HCT116 (cell line): ENCODE measurements around the gene WBP1L. TPM values are rescaled to one million over a fixed set of nuclear protein-coding genes. Genes with fewer than 3 reads are reported as not detected.
A peak's percentile ranks its signal among the peaks of the same experiment; 100 is the strongest.

Source experiments
- ATAC-seq: fragments of 200-7000 bp; cut with Tn5 transposase; 2 replicates; pipeline ENCODE4 v1.9.1; 2020; ENCODE audit warnings: mild to moderate bottlenecking, moderate library complexity
- BruUV-seq: library from RNA; stranded (reverse); fragments of 400-500 nt; replicated peaks from 2 replicates; lab custom pipeline; 2021; lab: Mats Ljungman, UMichigan
- CTCF ChIA-PET: fragments of 300-600 bp; sonication (Branson Sonifier 250); formaldehyde crosslinking; loops from one replicate; lab custom pipeline; 2021; ENCODE audit warnings: antibody characterized with exemption; lab: Charles Lee
- POLR2A ChIA-PET: fragments of 300-600, 350-600 bp; sonication (Branson Sonifier 250); formaldehyde crosslinking; loops from one replicate; lab custom pipeline; 2021; ENCODE audit warnings: antibody characterized with exemption; lab: Charles Lee
- RAD21 ChIA-PET, 2 experiments: fragments of 300-600 bp; sonication (Branson Sonifier 250); formaldehyde crosslinking; loops; one replicate each; lab custom pipeline; 2023; ENCODE audit warnings: low total read pairs in 2 of 2; ENCODE audit not compliant: uncharacterized antibody in 2 of 2, unreplicated experiment in 2 of 2, low non-redundant PET in 1 of 2; lab: Charles Lee
- DNase-seq: peaks from one replicate; pipeline ENCODE4 v3.0.0-alpha.2; 2010; ENCODE audit warnings: low read depth, low spot score
- H2AFZ ChIP-seq: fragments of 200-600 bp; shearing (Covaris generic), sonication (generic); 2 replicates; pipeline ENCODE4 v1.6.1; 2017; ENCODE audit warnings: low read depth, mixed run types, mixed read lengths, antibody characterized with exemption, low read length; ENCODE audit not compliant: poor library complexity, severe bottlenecking
- H3K27ac ChIP-seq: 2 replicates; pipeline ENCODE4 v1.5.1; 2012; ENCODE audit warnings: low read depth, low read length
- H3K27me3 ChIP-seq: fragments of 200-600 bp; sonication (generic); 2 replicates; pipeline ENCODE4 v1.6.1; 2016; ENCODE audit warnings: mixed run types, low read length, mixed read lengths; ENCODE audit not compliant: insufficient read depth
- H3K36me3 ChIP-seq, 2 experiments: fragments of 200-500 bp in 1 of 2; fragments of 200-600 bp in 1 of 2; sonication (Bioruptor generic) in 1 of 2; sonication (generic) in 1 of 2; 2 replicates each; pipeline versions ENCODE4 v1.5.1 to v1.6.1; 2014 to 2016; ENCODE audit warnings: low read length in 2 of 2, inconsistent platforms in 1 of 2, mixed read lengths in 1 of 2, mixed run types in 1 of 2; ENCODE audit not compliant: insufficient read depth in 2 of 2, control insufficient read depth in 1 of 2
- H3K4me1 ChIP-seq, 2 experiments: fragments of 200-600 bp in 1 of 2; sonication (generic) in 1 of 2; 2 replicates each; pipeline versions ENCODE4 v1.5.1 to v1.6.1; 2012 to 2017; ENCODE audit warnings: low read length in 2 of 2, inconsistent platforms in 1 of 2, mild to moderate bottlenecking in 1 of 2, mixed read lengths in 1 of 2, mixed run types in 1 of 2, moderate library complexity in 1 of 2; ENCODE audit not compliant: insufficient read depth in 2 of 2, control insufficient read depth in 1 of 2
- H3K4me2 ChIP-seq: fragments of 200-600 bp; sonication (generic); 2 replicates; pipeline ENCODE4 v1.6.1; 2017; ENCODE audit warnings: mixed run types, low read length, mixed read lengths
- H3K4me3 ChIP-seq, 2 experiments: fragments of 200-600 bp in 1 of 2; sonication (generic) in 1 of 2; replicated peaks in 1 of 2; 2 replicates each; pipeline ENCODE4 v1.5.1; 2011 to 2016; ENCODE audit warnings: low read length in 2 of 2, control low read depth in 1 of 2, low read depth in 1 of 2, mild to moderate bottlenecking in 1 of 2, mixed read lengths in 1 of 2, mixed run types in 1 of 2
- H3K79me2 ChIP-seq: fragments of 200-600 bp; sonication (generic); 2 replicates; pipeline ENCODE4 v1.6.1; 2017; ENCODE audit warnings: mild to moderate bottlenecking, mixed run types, low read length, moderate library complexity, mixed read lengths; ENCODE audit not compliant: insufficient read depth
- H3K9ac ChIP-seq: fragments of 200-600 bp; sonication (generic); 2 replicates; pipeline ENCODE4 v1.6.1; 2016; ENCODE audit warnings: low read length, mixed read lengths
- H3K9me2 ChIP-seq: fragments of 200-600 bp; sonication (generic), shearing (Covaris generic); 2 replicates; pipeline ENCODE4 v1.6.1; 2017; ENCODE audit warnings: mixed run types, mild to moderate bottlenecking, moderate library complexity; ENCODE audit not compliant: insufficient read depth
- H3K9me3 ChIP-seq, 2 experiments: fragments of 200-500 bp in 1 of 2; fragments of 200-600 bp in 1 of 2; sonication (Bioruptor generic) in 1 of 2; sonication (generic) in 1 of 2; 2 replicates each; pipeline ENCODE4 v1.6.1; 2014 to 2017; ENCODE audit warnings: low read length in 2 of 2, mixed read lengths in 2 of 2, inconsistent platforms in 1 of 2, low read depth in 1 of 2, mild to moderate bottlenecking in 1 of 2, mixed run types in 1 of 2, moderate library complexity in 1 of 2; ENCODE audit not compliant: control insufficient read depth in 1 of 2, insufficient read depth in 1 of 2
- H4K20me1 ChIP-seq: fragments of 200-600 bp; sonication (generic), shearing (Covaris generic); 2 replicates; pipeline ENCODE4 v1.6.1; 2017; ENCODE audit warnings: mixed run types, mild to moderate bottlenecking, moderate library complexity; ENCODE audit not compliant: insufficient read depth
- FOSL1 ChIP-seq: IDR thresholded peaks from 2 replicates; pipeline ENCODE4 v1.6.1; 2012; ENCODE audit warnings: low read depth
- MAX ChIP-seq: IDR thresholded peaks from 2 replicates; pipeline ENCODE4 v1.6.1; 2012
- SP1 ChIP-seq: IDR thresholded peaks from 2 replicates; pipeline ENCODE4 v1.6.1; 2012; ENCODE audit warnings: low read depth
- TCF7L2 ChIP-seq: IDR thresholded peaks from 2 replicates; pipeline ENCODE4 v1.7.0; 2011; ENCODE audit warnings: borderline replicate concordance, inconsistent platforms; ENCODE audit not compliant: insufficient read depth, insufficient read length; ENCODE audit errors: extremely low read depth
- intact Hi-C: fragments of 100-400 bp; cut with micrococcal nuclease; formaldehyde crosslinking; loops from 2 replicates; pipeline ENCODE4 v1.10.0; 2022
- total RNA-seq: library from RNA; stranded (reverse); gene quantifications from one replicate; pipeline ENCODE4 v1.2.1, GENCODE V29; 2021; ENCODE audit not compliant: unreplicated experiment
- TF ChIP-seq, protein P1 (sequence below): IDR thresholded peaks from 2 replicates; pipeline ENCODE4 v1.6.1; 2012; ENCODE audit warnings: low read depth

WBP1L gene
- total RNA-seq, 1 experiment from 2014 or later = 25.2 TPM

GRCh38 chr10:102799691-102800471 lies 56.1 kb downstream of the WBP1L start:
- no peak for TF ChIP-seq TCF7L2
- TF ChIP-seq MAX = no peak
- no peak for TF ChIP-seq SP1
- Histone ChIP-seq H3K4me2 (no peak overlapping the region), H4K20me1 (no peaks in the 10 kb centered on the region), H3K9me3 (no peaks in the 10 kb centered on the region), H3K4me3 (no peak overlapping the region), H3K79me2 (no peaks in the 10 kb centered on the region), H3K9me2 (no peaks in the 10 kb centered on the region), H3K27ac (no peak overlapping the region), H3K27me3 (no peaks in the 10 kb centered on the region), H3K4me1 (no peaks in the 10 kb centered on the region), H3K36me3 (peaks cover 3 to 4% of the 10 kb centered on the region in 2 experiments; a peak in 2 of 4 replicates), H2AFZ (no peak overlapping the region), H3K9ac (no peak overlapping the region)
- intact Hi-C loops = no loop called here
- no peak for DNase-seq
- ChIA-PET CTCF (no interaction called here), POLR2A (no interaction called here), RAD21 (no interaction called here)
- no peak for ATAC-seq
- TSS peak; percentile 23 for BruUV-seq

- H3K9ac ChIP-seq = no peak overlapping the region
Measured at GRCh38 chr10:102800611-102801335, 57.0 kb downstream of the WBP1L start.

More at GRCh38 chr10:102800611-102801335, 57.0 kb downstream of the WBP1L start:
- BruUV-seq = no TSS peak
- H3K4me1 ChIP-seq = no peaks in the 10 kb centered on the region
- H3K4me2 ChIP-seq = no peak overlapping the region
- ChIA-PET RAD21 (no interaction called here), CTCF (no interaction called here), POLR2A (no interaction called here)
- DNase-seq (no peak), ATAC-seq (no peak)
- H3K9me3 ChIP-seq = no peaks in the 10 kb centered on the region
- no peak overlapping the region for H3K4me3 ChIP-seq
- H2AFZ ChIP-seq = no peak overlapping the region
- H3K36me3 ChIP-seq = peaks cover 3 to 4% of the 10 kb centered on the region in 2 experiments; a peak in 2 of 4 replicates
- no peaks in the 10 kb centered on the region for H3K9me2 ChIP-seq
- TF ChIP-seq, protein P1, sequence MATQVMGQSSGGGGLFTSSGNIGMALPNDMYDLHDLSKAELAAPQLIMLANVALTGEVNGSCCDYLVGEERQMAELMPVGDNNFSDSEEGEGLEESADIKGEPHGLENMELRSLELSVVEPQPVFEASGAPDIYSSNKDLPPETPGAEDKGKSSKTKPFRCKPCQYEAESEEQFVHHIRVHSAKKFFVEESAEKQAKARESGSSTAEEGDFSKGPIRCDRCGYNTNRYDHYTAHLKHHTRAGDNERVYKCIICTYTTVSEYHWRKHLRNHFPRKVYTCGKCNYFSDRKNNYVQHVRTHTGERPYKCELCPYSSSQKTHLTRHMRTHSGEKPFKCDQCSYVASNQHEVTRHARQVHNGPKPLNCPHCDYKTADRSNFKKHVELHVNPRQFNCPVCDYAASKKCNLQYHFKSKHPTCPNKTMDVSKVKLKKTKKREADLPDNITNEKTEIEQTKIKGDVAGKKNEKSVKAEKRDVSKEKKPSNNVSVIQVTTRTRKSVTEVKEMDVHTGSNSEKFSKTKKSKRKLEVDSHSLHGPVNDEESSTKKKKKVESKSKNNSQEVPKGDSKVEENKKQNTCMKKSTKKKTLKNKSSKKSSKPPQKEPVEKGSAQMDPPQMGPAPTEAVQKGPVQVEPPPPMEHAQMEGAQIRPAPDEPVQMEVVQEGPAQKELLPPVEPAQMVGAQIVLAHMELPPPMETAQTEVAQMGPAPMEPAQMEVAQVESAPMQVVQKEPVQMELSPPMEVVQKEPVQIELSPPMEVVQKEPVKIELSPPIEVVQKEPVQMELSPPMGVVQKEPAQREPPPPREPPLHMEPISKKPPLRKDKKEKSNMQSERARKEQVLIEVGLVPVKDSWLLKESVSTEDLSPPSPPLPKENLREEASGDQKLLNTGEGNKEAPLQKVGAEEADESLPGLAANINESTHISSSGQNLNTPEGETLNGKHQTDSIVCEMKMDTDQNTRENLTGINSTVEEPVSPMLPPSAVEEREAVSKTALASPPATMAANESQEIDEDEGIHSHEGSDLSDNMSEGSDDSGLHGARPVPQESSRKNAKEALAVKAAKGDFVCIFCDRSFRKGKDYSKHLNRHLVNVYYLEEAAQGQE = no peak
- TF ChIP-seq FOSL1 = no peak
- no peak overlapping the region for H3K27ac ChIP-seq
- intact Hi-C loops = no loop called here
- H3K79me2 ChIP-seq = no peaks in the 10 kb centered on the region
- H4K20me1 ChIP-seq = no peaks in the 10 kb centered on the region
- H3K27me3 ChIP-seq = no peaks in the 10 kb centered on the region
